Measurements from ENCODE around the gene FLAD1.

Gene FLAD1

GRCh38 chr1:155026588-155026987, 43.4 kb downstream of the FLAD1 start:
- no peaks in the 10 kb centered on the region for H3K27me3 Mint-ChIP-seq
- peaks cover 0 to 1% of the 10 kb centered on the region in 2 donors for H3K36me3 Mint-ChIP-seq
- H3K9me3 Mint-ChIP-seq: no peaks in the 10 kb centered on the region
- H3K4me3 Mint-ChIP-seq: no peak overlapping the region
- DNase-seq (no peak), ATAC-seq (replicated peaks) (no peak)
- H3K27ac Mint-ChIP-seq: no peak overlapping the region
- H3K4me1 Mint-ChIP-seq: peaks cover 0 to 2% of the 10 kb centered on the region in 2 donors

GRCh38 chr1:155029513-155030242, 46.5 kb downstream of the FLAD1 start:
- peaks cover 0 to under 1% of the 10 kb centered on the region in 2 donors for H3K27me3 Mint-ChIP-seq
- no peaks in the 10 kb centered on the region for H3K36me3 Mint-ChIP-seq

GRCh38 chr1:155030243-155030795, 47.2 kb downstream of the FLAD1 start:
- ATAC-seq (replicated peaks) (no peak), DNase-seq (no peak)
- no peaks in the 10 kb centered on the region for H3K36me3 Mint-ChIP-seq
- H3K4me1 Mint-ChIP-seq: no peaks in the 10 kb centered on the region
- H3K27me3 Mint-ChIP-seq: peaks cover 0 to 4% of the 10 kb centered on the region in 2 donors
- no peak overlapping the region for H3K4me3 Mint-ChIP-seq
- H3K27ac Mint-ChIP-seq: no peak overlapping the region
- no peaks in the 10 kb centered on the region for H3K9me3 Mint-ChIP-seq

More at GRCh38 chr1:155029513-155030242, 46.5 kb downstream of the FLAD1 start:
- Mint-ChIP-seq H3K4me3 (no peak overlapping the region), H3K4me1 (no peaks in the 10 kb centered on the region), H3K27ac (no peak overlapping the region), H3K9me3 (no peaks in the 10 kb centered on the region)
- no peak for DNase-seq
- ATAC-seq (replicated peaks): no peak

- H3K4me1 Mint-ChIP-seq: no peaks in the 10 kb centered on the region
- no peak overlapping the region for H3K27ac Mint-ChIP-seq
- no peaks in the 10 kb centered on the region for H3K36me3 Mint-ChIP-seq
- DNase-seq (no peak), ATAC-seq (replicated peaks) (no peak)
- no peak overlapping the region for H3K4me3 Mint-ChIP-seq
- no peaks in the 10 kb centered on the region for H3K9me3 Mint-ChIP-seq
- peaks cover 0 to 4% of the 10 kb centered on the region in 2 donors for H3K27me3 Mint-ChIP-seq
Measured at GRCh38 chr1:155030899-155031298, 47.8 kb downstream of the FLAD1 start.

GRCh38 chr1:155032886-155033285, 49.7 kb downstream of the FLAD1 start:
- no peaks in the 10 kb centered on the region for H3K9me3 Mint-ChIP-seq
- ATAC-seq (replicated peaks) (no peak), DNase-seq (no peak)
- H3K27ac Mint-ChIP-seq: no peak overlapping the region
- H3K4me3 Mint-ChIP-seq: no peak overlapping the region
- no peaks in the 10 kb centered on the region for H3K36me3 Mint-ChIP-seq
- no peaks in the 10 kb centered on the region for H3K4me1 Mint-ChIP-seq
- peaks cover 2 to 13% of the 10 kb centered on the region in 2 donors for H3K27me3 Mint-ChIP-seq

GRCh38 chr1:155033524-155033923, 50.4 kb downstream of the FLAD1 start, which contains the start of the genes DCST1 and DCST2:
DCST1 (plus strand) TSS chr1:155033824; CDS start chr1:155034037, 213 bp downstream.
DCST2 (minus strand) TSS chr1:155033781; CDS start chr1:155033701, 80 bp downstream.
- DNase-seq: no peak

GRCh38 chr1:155034318-155035208, 51.4 kb downstream of the FLAD1 start:
- Mint-ChIP-seq H3K4me3 (no peak overlapping the region), H3K9me3 (no peaks in the 10 kb centered on the region), H3K27ac (no peak overlapping the region), H3K4me1 (no peaks in the 10 kb centered on the region), H3K27me3 (peaks cover 14 to 30% of the 10 kb centered on the region in 2 donors), H3K36me3 (no peaks in the 10 kb centered on the region)
- ATAC-seq (replicated peaks): no peak
- no peak for DNase-seq

More at GRCh38 chr1:155033524-155033923, 50.4 kb downstream of the FLAD1 start, which contains the start of the genes DCST1 and DCST2:
- no peak for ATAC-seq (replicated peaks)
- Mint-ChIP-seq H3K4me1 (no peaks in the 10 kb centered on the region), H3K36me3 (no peaks in the 10 kb centered on the region), H3K27ac (no peak within 1 kb of the TSS), H3K9me3 (no peaks in the 10 kb centered on the region), H3K27me3 (peaks cover 6 to 20% of the 10 kb centered on the region in 2 donors), H3K4me3 (no peak within 1 kb of the TSS)

- Mint-ChIP-seq H3K36me3 (no peaks in the 10 kb centered on the region), H3K4me1 (no peaks in the 10 kb centered on the region), H3K27me3 (peaks cover 14 to 35% of the 10 kb centered on the region in 2 donors), H3K4me3 (no peak overlapping the region), H3K9me3 (no peaks in the 10 kb centered on the region), H3K27ac (no peak overlapping the region)
- DNase-seq (no peak), ATAC-seq (replicated peaks) (no peak)
Measured at GRCh38 chr1:155035936-155036335, 52.8 kb downstream of the FLAD1 start.

- ATAC-seq (replicated peaks): no peak
Measured at GRCh38 chr1:155037043-155037442, 53.9 kb downstream of the FLAD1 start.

GRCh38 chr1:155037851-155038441, 54.8 kb downstream of the FLAD1 start:
- peaks cover 14 to 37% of the 10 kb centered on the region in 2 donors for H3K27me3 Mint-ChIP-seq
- no peak for ATAC-seq (replicated peaks)
- no peaks in the 10 kb centered on the region for H3K4me1 Mint-ChIP-seq

More at GRCh38 chr1:155037043-155037442, 53.9 kb downstream of the FLAD1 start:
- no peak overlapping the region for H3K27ac Mint-ChIP-seq
- H3K36me3 Mint-ChIP-seq: no peaks in the 10 kb centered on the region
- H3K9me3 Mint-ChIP-seq: no peaks in the 10 kb centered on the region
- no peak for DNase-seq
- no peak overlapping the region for H3K4me3 Mint-ChIP-seq
- H3K27me3 Mint-ChIP-seq: peaks cover 14 to 37% of the 10 kb centered on the region in 2 donors
- no peaks in the 10 kb centered on the region for H3K4me1 Mint-ChIP-seq

GRCh38 chr1:155038602-155039307, 55.6 kb downstream of the FLAD1 start:
- Mint-ChIP-seq H3K4me3 (no peak overlapping the region), H3K27ac (no peak overlapping the region), H3K9me3 (no peaks in the 10 kb centered on the region), H3K4me1 (no peaks in the 10 kb centered on the region), H3K36me3 (no peaks in the 10 kb centered on the region), H3K27me3 (peaks cover 14 to 37% of the 10 kb centered on the region in 2 donors)
- ATAC-seq (replicated peaks): no peak
- DNase-seq: no peak

More at GRCh38 chr1:155037851-155038441, 54.8 kb downstream of the FLAD1 start:
- Mint-ChIP-seq H3K9me3 (no peaks in the 10 kb centered on the region), H3K36me3 (no peaks in the 10 kb centered on the region), H3K27ac (no peak overlapping the region), H3K4me3 (no peak overlapping the region)
- DNase-seq: no peak

- ATAC-seq (replicated peaks): no peak
- peaks cover 0 to under 1% of the 10 kb centered on the region in 2 donors for H3K4me1 Mint-ChIP-seq
- H3K9me3 Mint-ChIP-seq: no peaks in the 10 kb centered on the region
- no peak overlapping the region for H3K27ac Mint-ChIP-seq
- H3K36me3 Mint-ChIP-seq: no peaks in the 10 kb centered on the region
- peaks cover 14 to 37% of the 10 kb centered on the region in 2 donors for H3K27me3 Mint-ChIP-seq
- H3K4me3 Mint-ChIP-seq: no peak overlapping the region
- no peak for DNase-seq
Measured at GRCh38 chr1:155039308-155039669, 56.1 kb downstream of the FLAD1 start.

GRCh38 chr1:155040358-155041093, 57.4 kb downstream of the FLAD1 start:
- Mint-ChIP-seq H3K27me3 (peaks cover 14 to 33% of the 10 kb centered on the region in 2 donors), H3K27ac (no peak overlapping the region), H3K4me3 (no peak overlapping the region), H3K36me3 (no peaks in the 10 kb centered on the region), H3K9me3 (no peaks in the 10 kb centered on the region), H3K4me1 (peaks cover 9 to 10% of the 10 kb centered on the region in 2 donors)
- ATAC-seq (replicated peaks): no peak
- no peak for DNase-seq
